ENCODE results near the gene SLC17A7.

The SLC17A7 gene

GRCh38 chr19:49458567-49458903, 17.2 kb upstream of the SLC17A7 start:
- Histone ChIP-seq H3K4me1 (ENCODE audit: control insufficient read depth in 2 of 2, insufficient read depth in 2 of 2, low read length in 2 of 2) (peaks cover 8 to 16% of the 10 kb centered on the region in 2 donors), H3K9ac (ENCODE audit: low read depth in 1 of 2, low read length in 2 of 2) (peak overlapping the region; percentile 4 to 8), H3K27me3 (ENCODE audit: control insufficient read depth in 2 of 2, insufficient read depth in 2 of 2, low read length in 2 of 2) (no peaks in the 10 kb centered on the region)

GRCh38 chr19:49456326-49456725, 15.0 kb upstream of the SLC17A7 start:
- Histone ChIP-seq H3K9me3 (ENCODE audit: control insufficient read depth in 2 of 2, low read length in 2 of 2) (no peaks in the 10 kb centered on the region), H3K27me3 (ENCODE audit: control insufficient read depth in 2 of 2, insufficient read depth in 2 of 2, low read length in 2 of 2) (no peaks in the 10 kb centered on the region), H3K36me3 (ENCODE audit: control insufficient read depth in 2 of 2, insufficient read depth in 2 of 2, low read length in 2 of 2) (peaks cover 0 to 10% of the 10 kb centered on the region in 2 donors), H3K4me1 (ENCODE audit: control insufficient read depth in 2 of 2, insufficient read depth in 2 of 2, low read length in 2 of 2) (peaks cover 11 to 21% of the 10 kb centered on the region in 2 donors), H3K9ac (ENCODE audit: low read depth in 1 of 2, low read length in 2 of 2) (no peak overlapping the region), H3K4me3 (ENCODE audit: low read length in 2 of 2) (no peak overlapping the region), H3K27ac (ENCODE audit: low read depth in 2 of 2, low read length in 2 of 2) (peak overlapping the region; percentile 38 to 60)

More at GRCh38 chr19:49458567-49458903, 17.2 kb upstream of the SLC17A7 start:
- no peaks in the 10 kb centered on the region for H3K9me3 ChIP-seq (ENCODE audit: control insufficient read depth in 2 of 2, low read length in 2 of 2)
- no peak overlapping the region for H3K4me3 ChIP-seq (ENCODE audit: low read length in 2 of 2)
- peaks cover 0 to 10% of the 10 kb centered on the region in 2 donors for H3K36me3 ChIP-seq (ENCODE audit: control insufficient read depth in 2 of 2, insufficient read depth in 2 of 2, low read length in 2 of 2)
- peak overlapping the region; percentile 25 to 77 for H3K27ac ChIP-seq (ENCODE audit: low read depth in 2 of 2, low read length in 2 of 2)

GRCh38 chr19:49455773-49456172, 14.4 kb upstream of the SLC17A7 start:
- Histone ChIP-seq H3K27ac (ENCODE audit: low read depth in 2 of 2, low read length in 2 of 2) (peak overlapping the region in 1 of 2 donors; percentile 60), H3K9ac (ENCODE audit: low read depth in 1 of 2, low read length in 2 of 2) (no peak overlapping the region), H3K4me1 (ENCODE audit: control insufficient read depth in 2 of 2, insufficient read depth in 2 of 2, low read length in 2 of 2) (peaks cover 12 to 22% of the 10 kb centered on the region in 2 donors), H3K36me3 (ENCODE audit: control insufficient read depth in 2 of 2, insufficient read depth in 2 of 2, low read length in 2 of 2) (peaks cover 0 to 9% of the 10 kb centered on the region in 2 donors), H3K9me3 (ENCODE audit: control insufficient read depth in 2 of 2, low read length in 2 of 2) (no peaks in the 10 kb centered on the region), H3K27me3 (ENCODE audit: control insufficient read depth in 2 of 2, insufficient read depth in 2 of 2, low read length in 2 of 2) (no peaks in the 10 kb centered on the region), H3K4me3 (ENCODE audit: low read length in 2 of 2) (no peak overlapping the region)

GRCh38 chr19:49453757-49454240, 12.5 kb upstream of the SLC17A7 start:
- H3K27me3 ChIP-seq (ENCODE audit: control insufficient read depth in 2 of 2, insufficient read depth in 2 of 2, low read length in 2 of 2), result no peaks in the 10 kb centered on the region
- peak overlapping the region; percentile 74 to 95 for H3K9ac ChIP-seq (ENCODE audit: low read depth in 1 of 2, low read length in 2 of 2)
- peak overlapping the region; percentile 85 to 98 for H3K27ac ChIP-seq (ENCODE audit: low read depth in 2 of 2, low read length in 2 of 2)
- H3K4me1 ChIP-seq (ENCODE audit: control insufficient read depth in 2 of 2, insufficient read depth in 2 of 2, low read length in 2 of 2), result peaks cover 17 to 29% of the 10 kb centered on the region in 2 donors
- peak overlapping the region; percentile 70 to 96 for H3K4me3 ChIP-seq (ENCODE audit: low read length in 2 of 2)
- H3K36me3 ChIP-seq (ENCODE audit: control insufficient read depth in 2 of 2, insufficient read depth in 2 of 2, low read length in 2 of 2), result peaks cover 1 to 6% of the 10 kb centered on the region in 2 donors
- H3K9me3 ChIP-seq (ENCODE audit: control insufficient read depth in 2 of 2, low read length in 2 of 2), result no peaks in the 10 kb centered on the region

GRCh38 chr19:49453013-49453756, 11.9 kb upstream of the SLC17A7 start, which contains the start of gene ALDH16A1:
ALDH16A1 (plus strand) TSS chr19:49453225; CDS start chr19:49453332, 107 bp downstream.
- peaks cover 5 to 10% of the 10 kb centered on the region in 2 donors for H3K36me3 ChIP-seq (ENCODE audit: control insufficient read depth in 2 of 2, insufficient read depth in 2 of 2, low read length in 2 of 2)
- no peaks in the 10 kb centered on the region for H3K27me3 ChIP-seq (ENCODE audit: control insufficient read depth in 2 of 2, insufficient read depth in 2 of 2, low read length in 2 of 2)
- peak within 1 kb of the TSS; percentile 70 to 96 for H3K4me3 ChIP-seq (ENCODE audit: low read length in 2 of 2)
- peak within 1 kb of the TSS; percentile 85 to 98 for H3K27ac ChIP-seq (ENCODE audit: low read depth in 2 of 2, low read length in 2 of 2)
- no peaks in the 10 kb centered on the region for H3K9me3 ChIP-seq (ENCODE audit: control insufficient read depth in 2 of 2, low read length in 2 of 2)
- peak within 1 kb of the TSS; percentile 74 to 95 for H3K9ac ChIP-seq (ENCODE audit: low read depth in 1 of 2, low read length in 2 of 2)
- peaks cover 14 to 24% of the 10 kb centered on the region in 2 donors for H3K4me1 ChIP-seq (ENCODE audit: control insufficient read depth in 2 of 2, insufficient read depth in 2 of 2, low read length in 2 of 2)

- H3K27ac ChIP-seq (ENCODE audit: low read depth in 2 of 2, low read length in 2 of 2), result peak within 1 kb of the TSS; percentile 85 to 98
- peaks cover 14 to 23% of the 10 kb centered on the region in 2 donors for H3K4me1 ChIP-seq (ENCODE audit: control insufficient read depth in 2 of 2, insufficient read depth in 2 of 2, low read length in 2 of 2)
- H3K4me3 ChIP-seq (ENCODE audit: low read length in 2 of 2), result peak within 1 kb of the TSS; percentile 99 to 100
- H3K27me3 ChIP-seq (ENCODE audit: control insufficient read depth in 2 of 2, insufficient read depth in 2 of 2, low read length in 2 of 2), result no peaks in the 10 kb centered on the region
- peak within 1 kb of the TSS; percentile 95 to 98 for H3K9ac ChIP-seq (ENCODE audit: low read depth in 1 of 2, low read length in 2 of 2)
- H3K36me3 ChIP-seq (ENCODE audit: control insufficient read depth in 2 of 2, insufficient read depth in 2 of 2, low read length in 2 of 2), result peaks cover 10 to 13% of the 10 kb centered on the region in 2 donors
- H3K9me3 ChIP-seq (ENCODE audit: control insufficient read depth in 2 of 2, low read length in 2 of 2), result no peaks in the 10 kb centered on the region
Measured at GRCh38 chr19:49451430-49452181, 10.3 kb upstream of the SLC17A7 start, which contains the start of gene PIH1D1. PIH1D1 (minus strand) TSS chr19:49451814; CDS start chr19:49451574, 240 bp downstream.

GRCh38 chr19:49450405-49450804, 9.1 kb upstream of the SLC17A7 start:
- Histone ChIP-seq H3K4me3 (ENCODE audit: low read length in 2 of 2) (peak overlapping the region; percentile 56 to 99), H3K27me3 (ENCODE audit: control insufficient read depth in 2 of 2, insufficient read depth in 2 of 2, low read length in 2 of 2) (no peaks in the 10 kb centered on the region), H3K36me3 (ENCODE audit: control insufficient read depth in 2 of 2, insufficient read depth in 2 of 2, low read length in 2 of 2) (peaks cover 10 to 14% of the 10 kb centered on the region in 2 donors), H3K9ac (ENCODE audit: low read depth in 1 of 2, low read length in 2 of 2) (no peak overlapping the region), H3K4me1 (ENCODE audit: control insufficient read depth in 2 of 2, insufficient read depth in 2 of 2, low read length in 2 of 2) (peaks cover 14 to 23% of the 10 kb centered on the region in 2 donors), H3K9me3 (ENCODE audit: control insufficient read depth in 2 of 2, low read length in 2 of 2) (no peaks in the 10 kb centered on the region), H3K27ac (ENCODE audit: low read depth in 2 of 2, low read length in 2 of 2) (no peak overlapping the region)

- Histone ChIP-seq H3K4me1 (ENCODE audit: control insufficient read depth in 2 of 2, insufficient read depth in 2 of 2, low read length in 2 of 2) (peaks cover 9 to 13% of the 10 kb centered on the region in 2 donors), H3K27ac (ENCODE audit: low read depth in 2 of 2, low read length in 2 of 2) (no peak overlapping the region), H3K27me3 (ENCODE audit: control insufficient read depth in 2 of 2, insufficient read depth in 2 of 2, low read length in 2 of 2) (no peaks in the 10 kb centered on the region), H3K36me3 (ENCODE audit: control insufficient read depth in 2 of 2, insufficient read depth in 2 of 2, low read length in 2 of 2) (peaks cover 10 to 14% of the 10 kb centered on the region in 2 donors), H3K9me3 (ENCODE audit: control insufficient read depth in 2 of 2, low read length in 2 of 2) (no peaks in the 10 kb centered on the region), H3K4me3 (ENCODE audit: low read length in 2 of 2) (no peak overlapping the region), H3K9ac (ENCODE audit: low read depth in 1 of 2, low read length in 2 of 2) (no peak overlapping the region)
Measured at GRCh38 chr19:49448432-49448786, 7.1 kb upstream of the SLC17A7 start.

- H3K36me3 ChIP-seq (ENCODE audit: control insufficient read depth in 2 of 2, insufficient read depth in 2 of 2, low read length in 2 of 2), result peaks cover 10 to 14% of the 10 kb centered on the region in 2 donors
- H3K4me3 ChIP-seq (ENCODE audit: low read length in 2 of 2), result no peak overlapping the region
- no peak overlapping the region for H3K9ac ChIP-seq (ENCODE audit: low read depth in 1 of 2, low read length in 2 of 2)
- peaks cover 9 to 13% of the 10 kb centered on the region in 2 donors for H3K4me1 ChIP-seq (ENCODE audit: control insufficient read depth in 2 of 2, insufficient read depth in 2 of 2, low read length in 2 of 2)
- no peaks in the 10 kb centered on the region for H3K9me3 ChIP-seq (ENCODE audit: control insufficient read depth in 2 of 2, low read length in 2 of 2)
- H3K27ac ChIP-seq (ENCODE audit: low read depth in 2 of 2, low read length in 2 of 2), result no peak overlapping the region
- no peaks in the 10 kb centered on the region for H3K27me3 ChIP-seq (ENCODE audit: control insufficient read depth in 2 of 2, insufficient read depth in 2 of 2, low read length in 2 of 2)
Measured at GRCh38 chr19:49447485-49448431, 6.4 kb upstream of the SLC17A7 start.

All from mucosa of rectum (tissue), 2 donors.